Activated naive CD4-positive, alpha-beta T cell (primary cell): ENCODE measurements around the gene CCNF.

Source experiments
- DNase-seq, 4 experiments: peaks; one replicate each; lab custom pipeline; 2025; lab: John Stamatoyannopoulos, UW

The CCNF gene

GRCh38 chr16:2501946-2502895 is 73.0 kb downstream of the CCNF start:
- no peak for DNase-seq

GRCh38 chr16:2505695-2506094 is 76.4 kb downstream of the CCNF start:
- DNase-seq = no peak

GRCh38 chr16:2507052-2507659 is 77.9 kb downstream of the CCNF start:
- DNase-seq = no peak

GRCh38 chr16:2507665-2508064 is 78.4 kb downstream of the CCNF start:
- DNase-seq = no peak
